HG03439 (cell line): Measurements from ENCODE around the gene AMZ2.
A peak's percentile ranks its signal among the peaks of the same experiment; 100 is the strongest.
"Not testable (repeated sequence)": the region's sequence is repeated elsewhere in the genome, so short reads cannot be mapped to it uniquely, and the experiment has no call there.

Experiments used
- ATAC-seq: cut with Tn5 transposase; IDR thresholded peaks from one replicate; pipeline ENCODE4 v1.9.1; 2021; ENCODE audit warnings: mild to moderate bottlenecking, moderate library complexity; ENCODE audit not compliant: unreplicated experiment

Gene AMZ2

GRCh38 chr17:68219429-68219828, 28.4 kb upstream of the AMZ2 start:
- ATAC-seq = not testable (repeated sequence)

GRCh38 chr17:68220186-68220585, 27.7 kb upstream of the AMZ2 start:
- not testable (repeated sequence) for ATAC-seq

GRCh38 chr17:68220786-68221185, 27.1 kb upstream of the AMZ2 start:
- not testable (repeated sequence) for ATAC-seq

- no peak for ATAC-seq
These were observed 26.1 kb upstream of the AMZ2 start for GRCh38 chr17:68221786-68222185.

GRCh38 chr17:68222606-68223005, 25.2 kb upstream of the AMZ2 start:
- ATAC-seq = no peak

GRCh38 chr17:68225055-68225454, 22.8 kb upstream of the AMZ2 start:
- not testable (repeated sequence) for ATAC-seq

GRCh38 chr17:68228039-68228680, 19.7 kb upstream of the AMZ2 start:
- ATAC-seq = not testable (repeated sequence)

GRCh38 chr17:68228817-68229570, 18.8 kb upstream of the AMZ2 start:
- no peak for ATAC-seq

GRCh38 chr17:68229619-68230018, 18.2 kb upstream of the AMZ2 start:
- no peak for ATAC-seq

GRCh38 chr17:68231131-68231530, 16.7 kb upstream of the AMZ2 start:
- ATAC-seq = not testable (repeated sequence)

- no peak for ATAC-seq
These were observed 16.3 kb upstream of the AMZ2 start for GRCh38 chr17:68231541-68231940.

GRCh38 chr17:68232741-68233140, 15.1 kb upstream of the AMZ2 start:
- not testable (repeated sequence) for ATAC-seq

- peak; percentile 38 for ATAC-seq
These were observed 13.0 kb upstream of the AMZ2 start for GRCh38 chr17:68234726-68235335.

- not testable (repeated sequence) for ATAC-seq
These were observed 12.5 kb upstream of the AMZ2 start for GRCh38 chr17:68235336-68235791.

GRCh38 chr17:68237369-68238163, 10.3 kb upstream of the AMZ2 start:
- peak; percentile 62 for ATAC-seq

GRCh38 chr17:68238164-68238870, 9.5 kb upstream of the AMZ2 start:
- ATAC-seq = peak; percentile 1

- no peak for ATAC-seq
These were observed 9.0 kb upstream of the AMZ2 start for GRCh38 chr17:68238871-68239253.

GRCh38 chr17:68239632-68240366, 8.0 kb upstream of the AMZ2 start:
- no peak for ATAC-seq

- no peak for ATAC-seq
These were observed 1.4 kb upstream of the AMZ2 start for GRCh38 chr17:68246271-68247028.
